Fibroblast of lung (primary cell): Measurements from ENCODE around the gene CAPNS2.

ENCODE experiments used
- EZH2 ChIP-seq: IDR thresholded peaks from 2 replicates; pipeline ENCODE4 v1.5.1; 2012; ENCODE audit warnings: low read length, control low read depth, mild to moderate bottlenecking; ENCODE audit errors: missing control alignments
- TF ChIP-seq, protein P1 (sequence below), 2 donors: IDR thresholded peaks in 1 of 2; conservative IDR thresholded peaks in 1 of 2; 1 replicate in 1 of 2; 2 replicates in 1 of 2; pipeline ENCODE4 v1.5.1; 2011 to 2012; ENCODE audit warnings: low read length in 2 of 2, control low read depth in 1 of 2, inconsistent platforms in 1 of 2, low read depth in 1 of 2, mild to moderate bottlenecking in 1 of 2

DNA sequence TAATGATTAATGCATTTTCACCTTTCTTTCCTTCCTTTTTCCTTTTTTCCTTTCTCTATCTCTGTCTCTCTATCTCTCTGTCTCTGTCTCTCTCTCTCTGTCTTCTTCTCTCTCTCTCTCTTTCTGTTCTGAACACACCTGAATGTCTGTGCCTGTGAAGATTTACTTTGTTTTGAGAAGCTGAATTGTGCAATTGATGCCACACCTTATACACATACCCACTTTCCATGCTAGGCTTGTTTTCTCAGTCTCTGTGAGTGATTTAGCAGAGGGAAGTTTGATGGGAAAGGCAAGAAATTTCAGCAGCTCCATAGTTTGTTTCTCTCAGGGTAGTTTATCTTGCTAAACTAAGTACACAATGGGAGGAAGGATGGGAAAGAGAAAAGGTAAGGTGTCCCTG lies 9.3 kb upstream of the CAPNS2 start:
- TF ChIP-seq, protein P1, sequence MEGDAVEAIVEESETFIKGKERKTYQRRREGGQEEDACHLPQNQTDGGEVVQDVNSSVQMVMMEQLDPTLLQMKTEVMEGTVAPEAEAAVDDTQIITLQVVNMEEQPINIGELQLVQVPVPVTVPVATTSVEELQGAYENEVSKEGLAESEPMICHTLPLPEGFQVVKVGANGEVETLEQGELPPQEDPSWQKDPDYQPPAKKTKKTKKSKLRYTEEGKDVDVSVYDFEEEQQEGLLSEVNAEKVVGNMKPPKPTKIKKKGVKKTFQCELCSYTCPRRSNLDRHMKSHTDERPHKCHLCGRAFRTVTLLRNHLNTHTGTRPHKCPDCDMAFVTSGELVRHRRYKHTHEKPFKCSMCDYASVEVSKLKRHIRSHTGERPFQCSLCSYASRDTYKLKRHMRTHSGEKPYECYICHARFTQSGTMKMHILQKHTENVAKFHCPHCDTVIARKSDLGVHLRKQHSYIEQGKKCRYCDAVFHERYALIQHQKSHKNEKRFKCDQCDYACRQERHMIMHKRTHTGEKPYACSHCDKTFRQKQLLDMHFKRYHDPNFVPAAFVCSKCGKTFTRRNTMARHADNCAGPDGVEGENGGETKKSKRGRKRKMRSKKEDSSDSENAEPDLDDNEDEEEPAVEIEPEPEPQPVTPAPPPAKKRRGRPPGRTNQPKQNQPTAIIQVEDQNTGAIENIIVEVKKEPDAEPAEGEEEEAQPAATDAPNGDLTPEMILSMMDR (conservative IDR thresholded peaks at IDR 0.05 in 1 of 2, IDR thresholded peaks at IDR 0.05 in 1 of 2; ENCODE audit: low read depth in 1 of 2, low read length in 2 of 2): no peak
- no peak for TF ChIP-seq EZH2
